OCI-LY3 (cell line): ENCODE data around the gene NT5DC4.

Experiments used
- H2AFZ ChIP-seq: fragments of 200-600, 300-600 bp; shearing (Covaris generic); 2 replicates; pipeline ENCODE4 v1.6.0; 2014; ENCODE audit warnings: antibody characterized with exemption, low read depth, low read length
- H3K27ac ChIP-seq: fragments of 200-600, 300-600 bp; sonication (generic); 2 replicates; pipeline ENCODE4 v1.5.1; 2014; ENCODE audit warnings: mild to moderate bottlenecking, low read length, moderate library complexity, mixed read lengths
- H3K27me3 ChIP-seq: fragments of 200-600, 300-600 bp; sonication (generic); 2 replicates; pipeline ENCODE4 v1.6.1; 2014; ENCODE audit warnings: low read depth, low read length, mixed read lengths
- H3K36me3 ChIP-seq: fragments of 200-600, 300-600 bp; sonication (generic); replicated peaks from 2 replicates; pipeline ENCODE3; 2014; ENCODE audit warnings: low read depth, low read length, mixed read lengths
- H3K4me1 ChIP-seq: fragments of 300-600, 200-600 bp; sonication (generic); 2 replicates; pipeline ENCODE4 v1.6.1; 2014; ENCODE audit warnings: low read length, mixed read lengths
- H3K4me2 ChIP-seq: fragments of 200-600, 300-600 bp; sonication (generic); 2 replicates; pipeline ENCODE4 v1.6.1; 2014; ENCODE audit warnings: low read length, mixed read lengths
- H3K4me3 ChIP-seq: fragments of 300-600, 200-600 bp; sonication (generic); 2 replicates; pipeline ENCODE4 v1.5.1; 2014; ENCODE audit warnings: antibody characterized with exemption, mild to moderate bottlenecking, low read length, moderate library complexity
- H3K79me2 ChIP-seq: fragments of 300-600, 200-600 bp; shearing (Covaris generic); 2 replicates; pipeline ENCODE4 v1.6.1; 2014; ENCODE audit warnings: mild to moderate bottlenecking, low read length, mixed read lengths
- H3K9ac ChIP-seq: fragments of 300-600, 200-600 bp; shearing (Covaris generic); 2 replicates; pipeline ENCODE4 v1.6.0; 2014; ENCODE audit warnings: mild to moderate bottlenecking, low read length, moderate library complexity
- H3K9me3 ChIP-seq: fragments of 200-600, 300-600 bp; shearing (Covaris generic); 2 replicates; pipeline ENCODE4 v1.6.1; 2014; ENCODE audit warnings: low read length, mixed read lengths; ENCODE audit not compliant: insufficient read depth
- H4K20me1 ChIP-seq: fragments of 200-600, 300-600 bp; sonication (generic); 2 replicates; pipeline ENCODE4 v1.6.1; 2016; ENCODE audit warnings: low read length, mixed read lengths; ENCODE audit not compliant: insufficient read depth
- CTCF ChIP-seq: fragments of 200-600, 300-600 bp; sonication (generic); IDR thresholded peaks from 2 replicates; pipeline ENCODE4 v1.5.1; 2014; ENCODE audit warnings: antibody characterized with exemption, low read length, low read depth
- EZH2phosphoT487 ChIP-seq: fragments of 200-600 bp; shearing (Covaris generic); IDR thresholded peaks from 2 replicates; pipeline ENCODE4 v1.6.1; 2018; ENCODE audit warnings: antibody characterized with exemption, mixed run types, low read depth

Gene NT5DC4

GRCh38 chr2:112760149-112760548 is 39.3 kb downstream of the NT5DC4 start:
- no peaks in the 10 kb centered on the region for H3K9me3 ChIP-seq
- peaks cover 9% of the 10 kb centered on the region for H3K4me1 ChIP-seq
- H3K36me3 ChIP-seq: peaks cover 50% of the 10 kb centered on the region
- no peak overlapping the region for H2AFZ ChIP-seq
- TF ChIP-seq EZH2phosphoT487: no peak
- no peak for TF ChIP-seq CTCF
- no peak overlapping the region for H3K27ac ChIP-seq
- H3K27me3 ChIP-seq: no peaks in the 10 kb centered on the region
- H3K79me2 ChIP-seq: peaks cover 25% of the 10 kb centered on the region
- no peaks in the 10 kb centered on the region for H4K20me1 ChIP-seq
- no peak overlapping the region for H3K4me2 ChIP-seq
- no peak overlapping the region for H3K4me3 ChIP-seq
- no peak overlapping the region for H3K9ac ChIP-seq

- no peak for TF ChIP-seq CTCF
- no peak for TF ChIP-seq EZH2phosphoT487
- H2AFZ ChIP-seq: no peak overlapping the region
- no peaks in the 10 kb centered on the region for H3K27me3 ChIP-seq
- no peak overlapping the region for H3K27ac ChIP-seq
- no peak overlapping the region for H3K9ac ChIP-seq
- peaks cover 4% of the 10 kb centered on the region; the same call in 1 of the 2 replicates for H3K9me3 ChIP-seq
- peaks cover 25% of the 10 kb centered on the region for H3K79me2 ChIP-seq
- H3K4me2 ChIP-seq: no peak overlapping the region
- no peak overlapping the region for H3K4me3 ChIP-seq
- peaks cover 18% of the 10 kb centered on the region for H3K4me1 ChIP-seq
- no peaks in the 10 kb centered on the region for H4K20me1 ChIP-seq
- peaks cover 32% of the 10 kb centered on the region for H3K36me3 ChIP-seq
These were observed 41.5 kb downstream of the NT5DC4 start for GRCh38 chr2:112762276-112762675.

GRCh38 chr2:112764071-112765044 is 43.5 kb downstream of the NT5DC4 start, which contains the start of gene CKAP2L:
CKAP2L (minus strand) TSS chr2:112764609; CDS start chr2:112764598, 11 bp downstream.
- H3K9ac ChIP-seq: peak within 1 kb of the TSS; percentile 90
- peaks cover 11% of the 10 kb centered on the region; the same call in 1 of the 2 replicates for H3K9me3 ChIP-seq
- H3K4me3 ChIP-seq: peak within 1 kb of the TSS; percentile 93
- peaks cover 25% of the 10 kb centered on the region for H3K79me2 ChIP-seq
- H3K4me1 ChIP-seq: peaks cover 18% of the 10 kb centered on the region
- TF ChIP-seq CTCF (no peak), EZH2phosphoT487 (no peak)
- no peaks in the 10 kb centered on the region for H4K20me1 ChIP-seq
- H3K27me3 ChIP-seq: no peaks in the 10 kb centered on the region
- peaks cover 15% of the 10 kb centered on the region for H3K36me3 ChIP-seq
- peak within 1 kb of the TSS; percentile 61 for H3K27ac ChIP-seq
- H3K4me2 ChIP-seq: peak within 1 kb of the TSS; percentile 81
- H2AFZ ChIP-seq: peak within 1 kb of the TSS; percentile 81

- no peak for TF ChIP-seq CTCF
- no peak for TF ChIP-seq EZH2phosphoT487
- peak overlapping the region; percentile 44 for H3K27ac ChIP-seq
- peak overlapping the region; percentile 93 for H3K4me3 ChIP-seq
- H3K36me3 ChIP-seq: peaks cover 9% of the 10 kb centered on the region
- H3K9me3 ChIP-seq: peaks cover 11% of the 10 kb centered on the region; the same call in 1 of the 2 replicates
- H3K27me3 ChIP-seq: no peaks in the 10 kb centered on the region
- H2AFZ ChIP-seq: peak overlapping the region; percentile 40
- H3K9ac ChIP-seq: peak overlapping the region; percentile 66
- H3K4me2 ChIP-seq: peak overlapping the region; percentile 81
- peaks cover 25% of the 10 kb centered on the region for H3K79me2 ChIP-seq
- no peaks in the 10 kb centered on the region for H4K20me1 ChIP-seq
- H3K4me1 ChIP-seq: peaks cover 18% of the 10 kb centered on the region
These were observed 44.4 kb downstream of the NT5DC4 start for GRCh38 chr2:112765251-112765650.
